GM19023 (cell line): Measurements from ENCODE around the gene DPEP3.
"Not testable (repeated sequence)": the region's sequence is repeated elsewhere in the genome, so short reads cannot be mapped to it uniquely, and the experiment has no call there.

Experiments used
- ATAC-seq: cut with Tn5 transposase; IDR thresholded peaks from one replicate; pipeline ENCODE4 v1.9.1; 2021; ENCODE audit warnings: mild to moderate bottlenecking, moderate library complexity; ENCODE audit not compliant: unreplicated experiment

Gene DPEP3

DNA sequence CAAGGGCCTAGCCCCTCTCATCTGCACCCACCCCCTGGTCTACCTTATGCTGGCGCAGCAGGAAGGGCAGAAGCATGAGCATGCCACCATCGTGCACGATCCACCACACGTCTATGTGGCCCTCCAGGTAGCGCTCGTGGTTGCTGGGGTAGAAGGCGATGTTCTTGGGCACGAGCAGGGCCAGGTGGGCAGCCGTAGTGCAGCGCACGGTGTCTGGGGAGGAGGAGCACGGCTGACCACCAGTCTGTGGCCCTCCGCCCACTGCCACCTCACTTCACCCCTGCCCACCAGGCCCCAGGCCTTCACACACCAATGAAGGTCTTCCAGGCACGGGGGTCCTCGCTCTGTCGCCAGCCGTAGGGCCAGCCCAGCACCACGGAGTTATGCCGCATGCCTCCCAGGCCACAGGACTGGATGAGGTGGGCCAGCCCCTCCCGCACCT, 34.1 kb downstream of the DPEP3 start:
- no peak for ATAC-seq

DNA sequence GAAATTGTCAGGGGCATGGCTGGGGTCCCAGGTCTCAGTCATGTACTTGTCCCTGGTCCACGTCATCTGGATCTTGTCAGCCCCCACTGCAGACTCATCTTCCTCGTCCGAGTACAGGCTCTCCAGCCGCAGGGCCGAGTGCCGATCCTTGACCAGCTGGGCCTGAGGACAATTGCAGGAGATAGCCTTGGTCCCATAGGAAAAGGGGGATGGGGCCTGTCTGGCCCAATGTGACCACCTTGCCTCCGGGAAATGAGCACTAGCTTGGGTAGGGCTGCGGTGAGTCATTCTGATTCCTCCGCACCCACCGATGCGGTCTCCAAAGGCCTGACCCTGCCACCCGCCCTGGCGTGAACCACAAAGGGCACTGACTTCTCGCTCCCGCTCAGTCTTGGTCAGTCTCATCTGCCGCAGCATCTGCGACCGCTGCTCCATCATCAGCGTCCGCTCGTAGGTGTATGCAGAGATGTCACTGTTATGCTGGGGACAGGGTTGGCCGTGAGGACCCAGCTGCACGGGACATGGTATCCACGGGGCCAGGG, 34.8 kb downstream of the DPEP3 start:
- ATAC-seq = no peak

DNA sequence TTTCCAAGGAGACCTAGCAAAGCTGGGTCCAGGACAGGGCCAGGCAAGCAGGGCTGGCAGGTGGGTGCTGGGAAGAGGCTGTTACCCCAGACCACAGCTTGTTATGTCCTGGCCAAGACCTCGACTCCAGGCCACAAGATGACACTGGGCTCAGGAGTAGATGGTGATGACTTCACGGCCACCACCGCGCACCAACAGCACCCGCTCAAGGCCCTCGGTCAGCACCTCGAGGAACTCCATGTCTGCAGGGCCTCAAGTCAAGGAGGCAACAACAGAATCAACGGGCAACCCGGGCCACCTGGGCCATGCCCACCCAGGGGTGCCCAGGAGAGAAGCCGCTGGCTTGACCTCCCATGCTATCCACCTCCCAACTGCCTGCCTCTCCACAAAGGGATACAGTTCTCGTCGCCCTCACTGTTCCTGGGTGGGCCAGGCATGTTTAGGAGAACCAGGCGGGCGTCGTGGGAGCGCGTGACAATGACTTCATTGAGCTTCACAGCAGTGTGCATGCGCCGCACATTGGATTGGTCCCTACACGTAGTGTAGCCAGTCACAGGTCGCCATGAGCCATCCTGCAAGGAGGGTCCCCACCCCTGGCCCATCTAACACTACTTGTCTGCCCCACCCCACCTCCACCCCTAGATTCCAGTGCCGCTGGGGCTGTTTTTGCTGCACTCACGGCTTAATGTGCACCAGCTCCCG, 35.5 kb downstream of the DPEP3 start:
- no peak for ATAC-seq

DNA sequence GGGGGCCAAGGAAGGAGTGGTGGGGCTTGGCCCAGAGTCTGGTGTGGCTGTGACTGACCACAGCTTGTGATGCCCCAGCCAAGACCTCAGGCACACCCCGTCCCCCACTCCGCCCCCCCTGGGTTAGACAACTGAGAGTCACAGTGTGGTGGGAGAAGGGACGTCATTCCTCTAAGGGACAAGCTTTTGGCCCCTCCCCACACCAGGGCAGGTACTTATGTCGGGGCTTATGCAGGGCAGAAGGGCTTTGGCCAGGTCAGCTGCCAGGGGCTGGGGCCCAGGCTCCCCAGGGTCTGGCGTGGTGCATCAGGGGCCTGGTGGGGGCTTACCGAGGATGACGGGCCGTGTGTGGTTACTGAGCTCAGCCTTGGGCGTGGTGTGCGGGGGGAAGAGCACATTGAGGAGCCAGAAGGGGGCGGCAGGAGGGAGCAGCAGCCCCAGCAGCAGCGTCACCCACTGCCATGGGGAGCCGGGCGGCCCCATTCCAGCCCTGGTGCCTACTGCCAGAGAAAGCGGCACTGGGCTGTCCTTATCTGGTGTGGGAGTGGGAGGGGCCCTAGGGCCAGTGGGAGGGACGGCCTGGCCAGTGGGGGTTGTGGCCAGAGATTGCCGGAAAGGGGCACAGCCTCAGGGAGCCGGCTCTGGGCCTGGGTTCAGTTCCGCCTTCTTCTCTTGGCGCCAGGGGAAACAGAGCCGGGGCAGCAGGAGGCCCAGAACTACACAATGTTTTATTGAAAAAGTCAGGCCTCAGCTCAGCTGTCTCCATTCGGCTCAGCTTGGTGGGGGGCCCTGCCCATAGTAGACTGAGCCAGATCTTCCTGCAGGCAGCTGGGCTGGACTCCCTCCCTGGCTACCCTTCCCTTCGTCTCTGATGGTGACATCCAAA, 36.4 kb downstream of the DPEP3 start, which contains the start of gene LCAT:
Gene LCAT, minus strand, starts transcription at position 502 of the 886 bp plus-strand sequence. Its CDS starts 19 bp downstream, at position 483.
- no peak for ATAC-seq

DNA sequence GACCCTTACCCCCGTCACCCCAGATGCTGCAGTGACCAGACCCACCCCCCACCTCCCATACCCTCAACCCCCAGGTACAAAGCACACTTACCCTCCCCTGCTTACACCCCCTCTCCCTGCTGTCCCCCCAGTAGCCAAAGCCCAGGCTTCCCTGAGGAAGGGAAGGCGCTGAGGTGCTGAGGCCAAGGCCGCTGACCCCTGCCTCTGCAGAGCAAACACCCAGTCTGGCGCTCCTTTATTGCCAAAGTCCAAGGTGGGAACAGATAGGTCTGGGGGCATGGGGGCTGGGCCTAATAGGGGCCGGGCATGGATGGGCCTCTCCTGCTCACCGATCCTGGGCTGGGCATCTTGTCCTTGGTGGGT, 37.1 kb downstream of the DPEP3 start:
- ATAC-seq = no peak

DNA sequence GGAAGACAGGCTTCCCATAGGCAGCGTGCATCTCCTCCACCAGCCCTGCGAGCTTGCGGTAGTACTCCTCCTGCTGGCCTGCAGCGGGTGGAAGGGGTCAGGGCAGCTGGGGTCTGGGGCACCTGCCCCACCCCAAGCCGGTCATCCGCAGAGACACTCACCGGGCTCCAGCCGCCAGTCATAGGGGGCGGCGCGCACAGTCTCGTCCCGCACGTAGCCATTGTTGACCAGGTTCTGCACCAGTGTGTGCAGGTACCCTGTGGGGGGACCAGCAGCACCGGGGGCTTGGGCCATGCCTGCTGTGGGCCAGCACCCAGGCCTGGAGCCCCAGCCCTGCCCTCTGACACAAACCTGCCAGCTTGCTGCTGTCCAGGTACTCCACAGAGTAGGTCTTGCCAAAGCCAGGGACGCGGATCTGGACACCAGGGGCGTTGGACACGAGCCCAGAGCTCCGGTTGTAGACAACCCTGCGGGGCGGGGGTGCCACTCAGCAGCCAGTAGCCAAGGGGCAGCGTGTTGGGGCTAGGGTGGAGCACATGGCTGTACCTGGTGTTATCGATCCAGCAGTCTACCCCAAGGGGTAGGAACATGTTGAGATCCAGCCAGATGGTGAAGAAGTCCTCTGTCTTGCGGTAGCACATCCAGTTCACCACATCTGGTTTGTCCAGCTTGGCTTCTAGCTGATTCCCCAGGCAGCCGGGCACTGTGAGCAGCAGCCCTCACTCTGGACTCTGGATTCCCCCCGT, 37.6 kb downstream of the DPEP3 start:
- no peak for ATAC-seq

DNA sequence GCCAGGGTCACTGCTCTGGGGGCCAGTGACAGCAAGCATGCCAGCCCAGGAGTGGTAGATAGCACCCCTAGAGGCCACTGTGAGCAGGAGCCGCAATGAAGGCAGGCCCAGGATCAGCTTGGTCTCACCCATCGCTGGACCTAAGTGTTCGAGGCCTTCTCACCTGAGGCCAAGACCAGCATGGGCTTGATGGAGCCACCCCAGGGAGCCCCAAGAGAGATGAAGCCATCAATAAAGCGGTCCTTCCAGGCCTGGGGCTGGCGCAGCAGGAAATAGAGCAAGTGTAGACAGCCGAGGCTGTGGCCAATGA, 38.1 kb downstream of the DPEP3 start:
- ATAC-seq = no peak

DNA sequence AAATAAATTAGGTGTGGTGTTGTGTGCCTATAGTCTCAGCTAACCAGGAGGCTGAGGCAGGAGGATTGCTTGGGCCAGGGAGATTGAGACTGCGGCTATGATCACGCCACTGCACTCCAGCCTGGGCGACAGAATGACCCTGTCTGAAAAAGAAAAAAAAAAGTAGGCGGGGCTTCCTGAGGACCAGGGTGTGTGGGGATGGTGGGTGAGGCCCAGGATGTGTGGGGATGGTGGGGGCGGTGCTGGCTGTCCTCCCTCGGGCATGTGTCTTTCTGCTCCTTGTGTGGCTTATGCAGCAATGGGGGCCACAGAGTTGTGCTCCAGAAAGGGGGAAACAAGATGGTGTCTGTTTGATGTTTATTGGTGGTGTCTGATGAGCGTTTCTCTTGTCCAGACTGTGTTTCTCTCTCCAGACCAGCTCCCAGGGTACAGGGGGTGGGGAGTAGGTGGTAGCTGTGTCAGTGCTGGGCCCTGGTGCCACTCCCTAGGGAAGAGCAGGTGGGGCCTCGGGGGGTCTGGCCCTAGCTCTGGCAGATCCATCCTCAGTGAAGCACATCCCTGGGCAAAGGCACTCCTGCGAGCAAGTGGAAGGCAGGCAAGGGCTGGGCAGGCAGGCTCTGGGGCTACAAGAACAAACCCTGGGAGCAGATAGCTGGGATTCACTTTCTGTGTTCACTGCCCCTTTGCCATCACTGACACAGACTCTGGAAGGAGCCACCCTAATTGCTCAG, 38.7 kb downstream of the DPEP3 start:
- no peak for ATAC-seq

DNA sequence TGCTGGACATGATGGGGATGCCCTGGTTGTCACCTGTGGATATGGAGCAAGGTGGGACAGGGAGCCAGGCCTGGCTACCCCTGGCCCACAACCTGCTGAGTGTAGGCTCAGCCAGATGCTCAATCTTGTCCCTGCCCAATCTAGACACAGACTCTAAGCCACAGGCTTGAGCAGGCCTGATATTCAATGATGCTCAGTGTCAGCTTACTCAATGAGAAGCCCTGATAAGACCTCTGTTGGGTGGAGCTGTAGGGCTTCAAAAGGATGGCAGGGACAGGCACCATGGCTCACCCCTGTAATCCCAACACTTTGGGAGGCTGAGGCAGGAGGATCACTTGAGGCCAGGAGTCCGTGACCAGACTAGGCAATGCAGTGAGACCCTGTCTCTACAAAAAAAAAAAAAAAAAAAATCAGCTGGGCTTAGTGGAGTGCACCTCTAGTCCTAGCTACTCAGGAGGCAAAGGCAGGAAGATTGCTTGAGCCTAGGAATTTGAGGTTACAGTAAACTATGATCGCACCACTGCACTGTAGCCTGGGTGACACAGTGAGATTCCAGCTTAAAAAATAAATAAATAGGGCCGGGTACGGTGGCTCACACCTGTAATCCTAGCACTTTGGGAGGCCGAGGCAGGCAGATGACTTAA, 39.7 kb downstream of the DPEP3 start:
- no peak for ATAC-seq

DNA sequence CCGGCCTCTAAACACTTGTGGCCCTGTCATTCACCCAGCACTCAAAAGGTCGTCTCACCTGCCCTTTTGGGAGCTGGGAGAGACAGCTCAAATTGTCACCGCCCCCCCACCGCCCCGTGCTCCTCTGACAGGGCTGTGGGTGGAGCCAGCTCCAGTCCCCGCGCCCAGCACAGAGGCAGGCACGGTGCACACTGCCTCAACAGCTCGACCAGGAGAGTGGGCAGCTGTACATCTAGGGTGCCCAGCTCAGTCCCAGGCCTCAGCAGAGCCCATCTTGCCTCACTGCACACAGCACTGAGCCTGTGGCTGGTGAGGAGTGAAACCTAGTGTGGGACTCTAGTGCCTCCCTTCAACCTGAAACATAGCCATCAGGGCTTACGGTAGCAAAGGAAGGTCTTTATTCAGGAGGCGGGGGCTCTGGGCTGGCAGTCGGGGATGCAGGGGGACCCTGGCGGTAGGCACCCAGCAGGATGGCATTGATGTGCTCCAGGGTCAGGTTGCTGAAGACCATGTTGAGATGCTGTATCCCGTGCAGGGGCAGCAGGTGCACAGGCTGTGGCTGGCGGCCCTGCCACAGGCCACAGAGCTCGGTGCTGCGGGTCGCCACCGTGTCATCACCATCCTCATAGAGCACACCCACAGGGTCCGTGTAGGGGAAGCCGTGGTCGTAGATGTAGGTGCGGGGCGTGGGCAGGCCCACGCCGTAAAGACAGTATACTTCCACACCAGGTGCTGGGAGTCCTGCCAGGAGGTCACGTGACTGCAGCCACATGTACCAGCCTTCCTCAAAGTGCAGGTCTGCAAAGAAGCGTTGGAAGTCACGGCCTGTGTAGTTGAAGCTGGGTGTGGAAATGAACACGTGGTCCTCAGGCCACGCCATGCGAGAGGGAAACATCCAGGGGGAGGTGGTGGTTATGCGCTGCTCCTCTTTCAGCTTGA, 40.5 kb downstream of the DPEP3 start:
- ATAC-seq = no peak

DNA sequence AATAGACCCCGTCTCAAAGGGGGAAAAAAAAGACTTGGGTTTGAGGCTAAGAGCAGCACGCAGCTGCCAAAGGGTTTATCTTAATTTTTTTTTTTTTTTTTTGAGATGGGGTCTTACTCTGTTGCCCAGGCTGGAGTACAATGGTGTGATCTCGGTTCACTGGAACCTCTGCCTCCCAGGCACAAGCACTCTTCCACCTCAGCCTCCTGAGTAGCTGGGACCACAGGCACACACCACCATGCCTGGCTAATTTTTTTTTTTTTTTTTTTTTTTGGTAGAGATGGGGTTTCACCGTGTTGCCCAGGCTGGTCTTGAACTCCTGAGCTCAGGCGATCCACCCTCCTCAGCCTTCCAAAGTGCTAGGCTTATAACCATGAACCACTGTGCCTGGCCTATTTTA, 42.6 kb downstream of the DPEP3 start:
- ATAC-seq = not testable (repeated sequence)

DNA sequence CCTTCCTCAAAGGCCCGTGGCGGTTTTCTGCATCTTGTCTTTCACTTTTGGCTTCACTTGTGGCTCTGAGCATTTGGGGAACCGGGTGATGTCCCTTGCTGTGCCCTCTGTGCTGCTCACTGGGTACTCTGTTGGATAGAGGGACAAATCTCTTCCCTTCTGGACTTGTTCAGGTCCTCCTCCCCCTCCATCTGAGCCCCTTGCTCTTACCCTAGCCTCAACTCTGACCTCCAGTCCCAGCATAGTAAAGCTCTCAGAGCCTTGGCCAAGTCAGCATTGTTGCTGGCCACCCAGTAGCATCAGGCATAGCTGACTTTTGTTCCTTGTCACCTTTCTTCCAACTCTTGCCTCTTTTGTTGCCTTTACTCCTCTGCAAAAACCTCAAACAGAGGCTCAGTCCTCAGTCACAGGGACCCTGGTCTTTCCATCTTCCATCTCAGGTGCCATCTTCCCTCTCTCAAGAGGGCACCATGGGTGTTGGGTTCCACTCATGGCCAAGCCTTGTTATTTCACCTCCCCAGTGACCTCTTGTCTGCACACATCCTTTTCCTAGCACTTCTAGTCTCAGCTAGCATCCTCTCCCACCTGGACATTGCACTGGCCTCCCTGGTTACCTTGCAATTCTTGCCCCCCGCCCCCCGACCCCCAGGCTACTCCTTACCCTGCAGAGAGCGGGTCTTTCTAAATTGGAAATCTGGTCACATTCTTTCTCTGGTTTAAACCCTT, 43.3 kb downstream of the DPEP3 start:
- ATAC-seq = peak; percentile 38

DNA sequence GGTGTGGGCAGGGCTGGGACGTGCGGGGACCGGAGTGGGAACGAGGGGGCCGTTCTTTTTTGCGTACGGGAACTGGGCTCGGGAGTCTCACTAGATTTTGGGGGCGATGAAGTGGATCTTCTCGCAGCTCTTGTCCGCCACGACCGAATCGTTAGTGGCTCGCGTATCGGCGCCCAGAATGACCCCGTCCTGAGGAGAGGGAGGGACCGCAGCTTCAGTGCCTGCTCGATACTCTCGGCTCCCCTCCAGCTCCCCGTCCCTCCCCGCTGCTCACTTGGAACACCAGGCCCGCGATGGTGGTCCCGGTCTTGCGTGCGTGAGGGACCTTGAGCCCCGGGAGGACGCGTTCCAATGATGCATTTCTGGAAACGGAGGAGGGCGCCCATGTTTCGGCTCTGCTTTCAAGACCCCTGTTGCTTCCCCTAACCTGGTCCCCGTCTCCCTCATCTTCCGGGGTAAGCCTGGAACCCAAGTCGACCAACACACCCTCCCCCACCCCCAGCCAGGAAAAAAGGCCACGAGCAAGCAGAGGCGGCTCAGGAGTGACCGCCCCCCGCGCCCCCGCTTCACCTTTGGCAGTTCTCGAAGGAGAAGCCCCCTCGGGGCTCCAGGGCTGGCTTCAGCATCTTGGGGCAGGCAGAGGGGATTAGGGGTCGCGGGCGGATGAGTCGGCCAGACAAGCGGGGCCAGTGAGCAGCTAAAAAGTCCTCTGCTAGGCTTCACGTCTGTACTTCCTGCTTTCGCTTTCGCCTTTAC, 44.0 kb downstream of the DPEP3 start, which contains the start of gene PSMB10:
Gene PSMB10, minus strand, starts transcription at position 727 of the 756 bp plus-strand sequence. Its CDS starts 101 bp downstream, at position 626.
- ATAC-seq = no peak

DNA sequence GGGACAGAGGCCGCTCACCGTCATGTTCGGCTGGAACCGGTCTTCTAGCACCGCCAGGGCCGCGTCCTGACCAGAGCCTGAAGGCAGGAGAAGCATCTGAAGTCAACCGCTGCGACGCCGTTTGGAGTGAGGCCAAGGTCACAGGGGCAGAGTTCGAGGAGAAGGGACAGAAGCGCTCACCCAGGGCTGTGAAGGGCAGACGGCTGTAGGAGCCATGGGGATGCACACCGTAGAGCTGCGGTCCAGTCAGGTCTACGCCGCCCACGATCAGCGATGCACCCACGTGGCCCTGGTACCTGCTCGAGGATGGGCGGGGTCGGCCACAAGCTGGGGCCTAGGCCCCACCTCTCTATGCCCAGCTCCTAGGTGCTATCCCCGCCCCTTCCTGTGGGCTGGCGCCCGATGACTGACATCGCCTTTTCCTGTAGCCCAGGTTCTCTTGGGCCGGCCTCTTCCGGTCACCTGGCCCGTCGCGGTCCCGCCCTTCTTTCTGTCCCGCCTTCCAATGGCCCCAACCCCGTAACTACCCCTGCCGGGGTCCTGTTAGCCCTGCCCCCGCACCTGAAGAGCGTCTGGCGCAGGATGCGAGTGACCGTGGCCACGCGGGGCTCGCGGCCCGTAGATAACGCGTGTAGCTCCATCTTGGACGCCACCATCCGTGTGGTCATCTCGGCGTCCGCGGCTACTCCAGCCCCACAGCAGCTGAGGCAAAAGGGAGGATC, 44.7 kb downstream of the DPEP3 start:
- peak; percentile 92 for ATAC-seq

DNA sequence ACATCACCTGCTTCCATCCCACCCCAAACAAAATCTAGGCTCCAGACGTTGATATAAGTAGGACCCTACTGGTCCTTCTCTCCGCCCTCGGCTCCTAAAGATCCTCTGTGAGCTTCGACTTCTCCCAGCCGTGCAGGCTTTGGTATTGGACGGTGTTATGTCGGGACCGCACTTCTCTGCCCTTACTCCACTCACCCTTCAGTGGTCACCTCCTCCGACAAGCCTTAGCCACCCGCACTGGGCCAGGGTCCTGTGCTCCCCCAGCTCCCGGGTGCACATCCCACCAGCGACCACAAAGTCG, 45.2 kb downstream of the DPEP3 start:
- ATAC-seq = no peak

DNA sequence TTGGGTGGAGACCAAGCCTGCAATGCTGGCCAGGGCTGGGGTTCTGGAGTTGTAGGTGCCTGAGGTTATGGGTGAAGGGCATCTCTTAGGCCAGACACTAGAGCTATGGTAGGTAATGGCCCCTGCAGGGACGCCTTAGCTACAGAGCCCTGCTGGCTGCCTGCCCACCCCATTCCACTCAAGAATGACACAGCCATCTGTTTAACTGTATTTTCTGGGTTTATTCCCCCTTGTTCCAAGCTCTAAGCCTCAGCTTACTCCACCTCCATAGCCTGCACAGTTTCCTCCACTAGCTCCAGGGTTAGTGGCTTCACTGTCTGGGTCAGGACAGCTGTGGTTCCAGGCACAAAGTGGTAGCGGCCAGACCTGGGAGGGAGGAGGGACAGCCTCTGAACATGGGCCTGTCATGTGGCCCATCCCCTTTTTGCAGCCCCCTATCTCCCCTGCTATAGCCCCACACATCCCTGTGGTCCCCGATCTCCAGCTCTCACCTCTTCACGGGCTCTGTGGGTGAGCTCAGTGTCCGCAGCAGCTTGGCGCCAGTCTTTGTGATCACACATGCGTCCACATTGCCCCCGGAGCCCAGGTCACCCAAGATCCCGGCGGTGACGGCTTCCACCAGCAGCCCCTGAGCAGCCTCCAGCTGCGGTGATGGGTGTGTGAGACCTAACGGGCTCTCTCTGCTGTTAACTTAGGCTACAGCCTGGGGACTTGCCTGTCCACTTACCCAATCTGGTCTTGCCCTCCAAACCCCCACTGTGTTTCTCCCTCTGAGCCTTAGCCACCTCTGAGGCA, 45.8 kb downstream of the DPEP3 start:
- ATAC-seq = no peak
